ENCODE data around the gene CARD16. TPM values are rescaled to one million over a fixed set of nuclear protein-coding genes. Genes with fewer than 3 reads are reported as not detected.

Gene CARD16
- total RNA-seq, 1 experiment from 2014 or later, result not detected

Other genes with a start within 250 kb of the CARD16 start
- gene CASP12, start 146.9 kb downstream of the CARD16 start, total RNA-seq (2021), result not detected in 3 replicates
- gene CASP4, start 76.8 kb downstream of the CARD16 start, total RNA-seq (2021), result 0.44 to 0.73 TPM (median 0.69 TPM) in 3 replicates
- not detected in 3 replicates for gene CASP5, start 22.2 kb downstream of the CARD16 start, total RNA-seq (2021)
- gene CASP1, start 10.2 kb downstream of the CARD16 start, total RNA-seq (2021), result 0.78 TPM in 1 of 3 replicates, not detected in the others
- gene CARD18, start 94.4 kb upstream of the CARD16 start, total RNA-seq (2021), result not detected in 3 replicates